HG03039 (cell line): ENCODE measurements around the gene PDE3B.
"Not testable (repeated sequence)": the region's sequence is repeated elsewhere in the genome, so short reads cannot be mapped to it uniquely, and the experiment has no call there.

Experiments used
- ATAC-seq: cut with Tn5 transposase; IDR thresholded peaks from one replicate; pipeline ENCODE4 v1.9.1; 2021; ENCODE audit warnings: mild to moderate bottlenecking, moderate library complexity; ENCODE audit not compliant: unreplicated experiment

Gene PDE3B

GRCh38 chr11:14673824-14674405 lies 30.3 kb downstream of the PDE3B start:
- ATAC-seq: no peak

DNA sequence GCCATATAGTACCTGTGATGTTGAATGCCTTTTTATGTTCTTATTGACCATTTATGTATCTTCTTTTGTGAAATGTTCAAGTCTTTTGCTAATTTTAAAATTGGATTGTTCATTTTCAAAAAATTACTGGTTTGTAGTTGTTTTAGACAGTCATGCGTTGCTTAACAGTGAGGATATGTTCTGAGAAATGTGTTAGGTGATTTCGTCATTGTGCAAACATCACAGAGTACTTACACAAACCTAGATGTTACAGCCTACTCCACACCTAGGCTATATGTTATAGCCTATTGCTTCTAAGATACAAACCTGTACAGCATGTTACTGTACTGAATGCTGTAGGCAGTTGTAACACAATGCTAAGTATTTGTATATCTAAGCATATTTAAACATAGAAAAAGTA lies 32.5 kb downstream of the PDE3B start:
- no peak for ATAC-seq

- ATAC-seq: no peak
These were observed 33.5 kb downstream of the PDE3B start for GRCh38 chr11:14677146-14677545.

DNA sequence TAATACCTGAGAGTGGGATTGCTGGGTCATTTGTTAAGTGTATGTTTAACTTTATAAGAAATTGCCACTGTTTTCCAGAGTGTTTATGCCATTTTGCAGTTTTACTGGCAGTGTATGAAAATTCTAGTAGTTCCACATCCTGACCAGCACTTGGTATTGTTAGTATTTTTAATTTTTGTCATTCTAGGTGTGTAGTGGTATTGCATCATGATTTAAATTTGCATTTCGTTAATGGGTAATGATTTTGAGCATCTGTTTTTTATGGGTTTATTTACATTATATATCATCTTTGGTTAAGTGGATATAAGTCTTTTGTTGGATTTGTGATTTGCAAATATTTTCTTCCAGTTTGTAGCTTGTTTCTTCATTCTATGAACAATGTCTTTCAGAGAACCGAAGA lies 34.7 kb downstream of the PDE3B start:
- ATAC-seq: no peak

DNA sequence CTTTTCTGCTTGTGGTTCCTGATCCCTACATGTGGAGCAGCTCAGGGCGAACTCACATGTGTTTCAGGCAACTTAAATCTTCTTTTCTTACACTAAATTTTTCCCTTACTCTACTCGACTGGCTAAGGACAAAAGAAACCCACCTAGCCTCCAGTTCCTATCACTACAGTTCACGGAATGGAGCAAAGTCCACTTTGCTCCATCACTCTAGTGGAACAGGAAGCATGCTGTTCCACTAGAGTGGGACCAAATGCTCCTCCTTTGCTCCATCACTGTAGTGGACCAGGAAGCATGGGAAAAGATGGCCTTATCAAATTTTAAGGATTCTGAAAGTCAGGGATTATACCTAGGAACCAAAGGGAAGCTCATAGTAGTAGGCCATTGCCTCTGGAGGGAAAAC lies 36.1 kb downstream of the PDE3B start:
- ATAC-seq: no peak

DNA sequence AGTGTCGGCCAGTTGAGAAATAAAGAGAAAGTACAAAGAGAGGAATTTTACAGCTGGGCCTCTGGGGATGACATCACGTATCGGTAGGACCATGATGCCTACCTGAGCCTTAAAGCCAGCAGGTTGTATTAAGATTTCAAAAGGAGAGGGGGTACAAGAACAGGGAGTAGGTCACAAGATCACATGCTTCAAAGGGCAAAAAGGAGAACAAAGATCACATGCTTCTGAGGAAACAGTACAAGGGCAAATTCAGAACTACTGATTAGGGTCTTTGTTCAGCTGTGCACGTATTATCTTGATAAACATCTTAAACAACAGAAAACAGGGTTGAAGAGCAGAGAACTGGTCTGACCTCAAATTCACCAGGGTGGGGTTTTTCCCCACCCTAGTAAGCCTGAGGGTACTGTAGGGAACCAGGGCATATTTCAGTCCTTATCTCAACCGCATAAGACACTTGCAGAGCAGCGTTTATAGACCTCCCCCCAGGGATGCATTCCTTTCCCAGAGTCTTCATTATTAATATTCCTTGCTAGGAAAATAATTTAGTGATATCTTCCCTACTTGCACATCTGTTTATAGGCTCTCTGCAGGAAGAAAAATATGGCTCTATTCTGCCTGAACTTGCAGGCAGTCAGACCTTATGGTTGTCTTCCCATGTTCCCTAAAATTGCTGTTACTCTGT lies 40.8 kb downstream of the PDE3B start:
- ATAC-seq: not testable (repeated sequence)

GRCh38 chr11:14687456-14687855 lies 43.9 kb downstream of the PDE3B start:
- no peak for ATAC-seq

- no peak for ATAC-seq
These were observed 44.5 kb downstream of the PDE3B start for GRCh38 chr11:14687943-14688627.

DNA sequence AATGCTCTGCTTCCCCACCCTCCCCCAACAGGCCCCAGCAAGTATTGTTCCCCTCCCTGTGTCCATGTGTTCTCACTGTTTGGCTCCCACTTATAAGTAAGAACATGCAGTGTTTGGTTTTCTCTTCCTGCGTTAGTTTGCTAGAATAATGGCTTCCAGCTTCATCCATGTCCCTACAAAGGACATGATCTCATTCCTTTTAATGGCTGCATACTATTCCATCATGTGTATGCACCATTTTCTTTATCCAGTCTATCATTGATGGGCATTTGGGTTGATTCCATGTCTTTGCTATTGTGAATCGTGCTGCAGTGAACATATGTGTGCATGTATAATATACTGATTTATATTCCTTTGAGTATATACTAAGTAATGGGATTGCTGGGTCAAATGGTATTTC lies 52.1 kb downstream of the PDE3B start:
- not testable (repeated sequence) for ATAC-seq

DNA sequence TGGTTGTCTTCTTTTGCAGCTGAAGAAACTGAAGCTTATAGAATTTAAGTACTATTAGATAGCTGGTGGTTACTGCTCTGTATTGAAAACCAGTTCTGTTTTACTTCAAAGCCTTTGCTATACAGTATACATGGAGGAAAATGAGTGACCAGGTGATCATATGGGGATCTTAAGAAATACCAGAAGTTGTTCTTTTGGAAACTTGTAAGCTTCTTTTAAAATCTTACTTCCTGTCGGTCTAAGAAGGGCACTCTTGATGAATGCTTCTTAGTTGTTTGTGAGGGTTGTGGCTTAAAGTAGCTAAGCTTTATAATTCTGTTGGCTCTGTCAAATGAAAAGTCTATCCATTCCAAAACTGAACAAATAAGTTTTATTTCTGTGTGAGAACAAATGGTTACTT lies 55.2 kb downstream of the PDE3B start:
- ATAC-seq: no peak

GRCh38 chr11:14700593-14700992 lies 57.0 kb downstream of the PDE3B start:
- no peak for ATAC-seq

DNA sequence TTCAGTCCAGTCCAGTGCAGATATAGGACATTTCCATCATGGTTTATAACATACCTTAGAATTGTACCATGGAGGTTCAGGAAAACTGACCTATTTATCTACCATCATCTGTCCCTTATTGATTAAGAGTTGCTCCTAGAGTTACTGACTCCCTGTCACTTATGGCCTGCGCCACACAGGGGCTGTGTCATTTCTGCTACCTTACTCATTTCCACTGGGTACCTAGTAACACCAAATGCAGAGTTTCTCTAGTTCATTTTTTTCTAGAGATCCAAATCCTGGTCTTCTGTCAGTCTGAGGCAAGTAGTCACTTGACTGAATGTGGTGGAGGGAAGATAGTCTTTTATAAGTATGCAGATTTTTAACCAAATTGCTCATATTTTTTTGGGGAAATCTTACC lies 59.2 kb downstream of the PDE3B start:
- ATAC-seq: no peak

DNA sequence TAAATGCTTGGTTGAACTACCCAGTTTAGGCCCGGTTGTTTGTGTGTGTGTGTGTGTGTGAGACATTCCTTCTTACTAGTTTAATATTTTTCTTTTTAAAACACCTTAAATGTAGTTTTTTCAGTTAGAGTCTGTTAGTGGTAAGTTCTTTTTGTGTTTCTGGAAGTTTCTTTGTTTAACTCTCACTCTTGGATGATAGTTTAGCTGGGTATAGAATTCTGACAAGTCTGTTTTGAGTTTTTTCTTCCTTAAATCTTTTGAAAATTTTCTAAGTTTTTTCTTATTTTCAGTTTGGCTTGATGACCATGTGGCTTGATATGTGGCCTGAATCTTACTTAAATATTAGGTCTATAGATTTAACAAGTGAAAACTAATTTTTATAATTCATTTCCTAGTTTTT lies 60.1 kb downstream of the PDE3B start:
- ATAC-seq: no peak

DNA sequence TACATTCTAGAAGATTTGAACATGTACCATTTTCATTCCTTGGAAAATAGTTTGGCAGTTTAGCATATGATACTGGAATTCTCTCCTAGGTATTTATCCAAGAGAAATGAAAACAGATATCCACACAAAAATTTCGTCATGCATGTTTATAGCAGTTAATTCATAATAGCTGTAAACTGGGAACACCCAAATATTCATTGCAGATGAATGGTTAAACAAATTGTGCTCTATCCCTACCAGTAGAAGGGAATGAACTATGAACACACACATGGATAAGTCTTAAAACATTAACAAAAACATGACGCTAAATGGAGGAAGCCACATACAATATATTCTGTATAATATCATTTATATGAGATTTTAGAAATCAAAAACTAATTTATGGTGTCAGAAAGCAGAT lies 61.5 kb downstream of the PDE3B start:
- no peak for ATAC-seq

GRCh38 chr11:14713496-14714244 lies 70.1 kb downstream of the PDE3B start:
- no peak for ATAC-seq

- not testable (repeated sequence) for ATAC-seq
These were observed 72.1 kb downstream of the PDE3B start for GRCh38 chr11:14715669-14716068.

DNA sequence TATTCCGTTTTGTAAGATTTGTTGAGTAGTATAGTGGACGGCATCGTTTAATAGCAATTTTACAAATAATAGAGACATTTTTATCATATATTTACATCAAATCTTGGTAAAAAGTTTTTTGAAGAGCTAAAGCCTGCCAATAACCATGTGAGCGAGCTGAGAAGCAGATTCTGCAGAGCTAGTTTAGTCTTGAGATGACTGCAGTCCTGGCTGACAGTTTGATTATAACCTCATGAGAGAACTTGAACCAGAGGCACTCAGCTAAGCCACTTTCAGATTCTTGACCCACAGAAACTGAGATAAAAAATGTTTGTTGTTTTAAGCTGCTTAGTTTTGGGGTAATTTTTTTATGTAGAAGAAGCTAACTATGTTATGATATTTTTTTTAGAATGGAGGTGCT lies 78.9 kb downstream of the PDE3B start:
- no peak for ATAC-seq

- no peak for ATAC-seq
These were observed 81.5 kb downstream of the PDE3B start for GRCh38 chr11:14725150-14725549.

DNA sequence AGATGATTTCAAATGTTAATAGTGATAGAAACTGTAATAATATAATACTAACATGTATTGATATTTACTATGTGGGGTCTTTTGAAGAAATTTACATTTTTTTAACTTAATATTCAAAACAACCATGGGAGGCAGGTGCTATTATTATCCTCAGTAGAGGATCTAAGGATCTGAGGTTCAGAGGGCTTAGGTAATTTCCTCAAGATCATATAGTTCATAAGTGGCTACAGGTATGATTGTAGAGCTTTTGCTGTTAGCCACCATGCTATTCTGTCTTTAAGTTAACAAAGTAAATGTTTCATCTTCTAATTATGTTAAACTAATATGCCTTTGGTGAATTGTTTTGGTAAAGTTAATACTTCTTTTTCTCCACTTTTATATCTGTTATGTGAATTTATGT lies 83.6 kb downstream of the PDE3B start:
- ATAC-seq: no peak

- no peak for ATAC-seq
These were observed 84.1 kb downstream of the PDE3B start for GRCh38 chr11:14727746-14728145.

DNA sequence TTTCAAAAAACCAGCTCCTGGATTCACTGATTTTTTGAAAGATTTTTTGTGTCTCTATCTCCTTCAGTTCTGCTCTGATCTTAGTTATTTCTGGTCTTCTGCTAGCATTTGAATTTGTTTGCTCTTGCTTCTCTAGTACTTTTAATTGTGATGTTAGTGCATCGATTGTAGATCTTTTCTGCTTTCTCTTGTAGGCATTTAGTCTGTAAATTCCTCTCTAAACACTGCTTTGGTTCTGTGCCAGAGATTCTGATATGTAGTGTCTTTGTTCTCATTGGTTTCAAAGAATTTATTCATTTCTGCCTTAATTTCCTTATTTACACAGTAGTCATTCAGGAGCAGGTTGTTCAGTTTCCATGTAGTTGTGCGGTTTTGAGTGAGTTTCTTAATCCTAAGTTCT lies 96.9 kb downstream of the PDE3B start:
- ATAC-seq: not testable (repeated sequence)

- ATAC-seq: no peak
These were observed 97.6 kb downstream of the PDE3B start for GRCh38 chr11:14741195-14741594.
